ENCODE data around the gene ZBTB16.

ZBTB16 gene

DNA sequence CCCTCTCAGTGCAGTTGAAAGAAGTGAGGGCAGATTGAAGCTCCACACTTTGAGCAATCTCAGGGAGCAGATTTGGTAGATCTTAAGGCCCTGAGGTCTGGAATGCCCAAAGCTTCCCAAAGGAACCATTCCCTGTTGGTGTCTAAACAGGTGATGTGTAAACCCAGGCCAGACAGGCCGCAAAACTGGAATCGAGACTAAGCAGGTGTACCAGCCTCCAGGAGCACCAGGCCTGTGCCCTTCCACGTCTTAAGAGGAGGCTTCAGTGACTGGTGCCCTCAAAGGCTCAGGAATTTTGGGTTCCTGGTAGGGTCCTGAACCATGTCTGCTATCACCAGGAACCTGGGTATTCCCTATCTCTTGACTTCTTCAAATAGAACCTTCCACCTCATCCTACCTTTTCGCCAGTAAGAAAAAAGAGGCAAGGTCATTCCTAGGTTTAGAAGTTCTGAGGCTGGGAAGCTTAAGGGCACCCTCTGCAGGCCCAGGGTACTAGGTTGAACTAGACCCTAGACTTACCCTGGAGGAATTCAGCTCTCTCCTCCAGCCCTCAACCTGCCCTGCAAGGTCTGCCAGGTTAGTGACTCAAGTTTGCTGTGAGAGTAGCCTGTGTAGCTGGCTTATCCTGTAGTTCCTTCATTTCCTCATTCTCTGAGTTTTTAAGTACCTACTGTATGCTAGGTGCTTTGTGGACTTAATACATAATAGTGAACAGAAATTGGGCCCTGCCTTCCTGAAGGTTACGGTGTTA, 136.6 kb downstream of the ZBTB16 start:
- no peak for DNase-seq

- DNase-seq = no peak
Measured at GRCh38 chr11:114196997-114197703, 137.6 kb downstream of the ZBTB16 start.

- no peak for DNase-seq
Measured at GRCh38 chr11:114197799-114198500, 138.4 kb downstream of the ZBTB16 start.

GRCh38 chr11:114199051-114199450, 139.5 kb downstream of the ZBTB16 start:
- DNase-seq = no peak

- DNase-seq = no peak
Measured at GRCh38 chr11:114200351-114201133, 141.0 kb downstream of the ZBTB16 start.

- DNase-seq = no peak
Measured at GRCh38 chr11:114201219-114201618, 141.7 kb downstream of the ZBTB16 start.

- no peak for DNase-seq
Measured at GRCh38 chr11:114202011-114202609, 142.6 kb downstream of the ZBTB16 start.

DNA sequence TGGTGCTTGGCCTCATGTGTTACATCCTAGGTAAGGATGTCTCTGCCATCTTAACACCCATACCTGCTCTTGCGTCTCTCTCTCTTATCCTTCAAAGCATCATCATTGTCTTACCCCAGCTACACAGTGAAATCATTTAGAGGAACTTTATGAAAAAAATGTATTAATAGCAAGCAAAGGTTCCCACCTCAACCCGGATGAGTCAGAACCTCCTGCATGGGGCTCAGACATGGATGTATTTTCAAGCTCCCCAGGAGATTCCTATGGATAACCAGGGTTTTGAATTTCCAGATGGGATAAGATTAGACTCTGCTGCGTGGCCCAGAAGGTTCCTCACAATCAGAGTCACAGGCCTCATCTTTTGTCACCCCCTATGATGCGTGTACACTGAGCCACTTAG, 147.6 kb downstream of the ZBTB16 start:
- DNase-seq = no peak

- DNase-seq = no peak
Measured at GRCh38 chr11:114208377-114208776, 148.9 kb downstream of the ZBTB16 start.

GRCh38 chr11:114209343-114209742, 149.8 kb downstream of the ZBTB16 start:
- no peak for DNase-seq

DNA sequence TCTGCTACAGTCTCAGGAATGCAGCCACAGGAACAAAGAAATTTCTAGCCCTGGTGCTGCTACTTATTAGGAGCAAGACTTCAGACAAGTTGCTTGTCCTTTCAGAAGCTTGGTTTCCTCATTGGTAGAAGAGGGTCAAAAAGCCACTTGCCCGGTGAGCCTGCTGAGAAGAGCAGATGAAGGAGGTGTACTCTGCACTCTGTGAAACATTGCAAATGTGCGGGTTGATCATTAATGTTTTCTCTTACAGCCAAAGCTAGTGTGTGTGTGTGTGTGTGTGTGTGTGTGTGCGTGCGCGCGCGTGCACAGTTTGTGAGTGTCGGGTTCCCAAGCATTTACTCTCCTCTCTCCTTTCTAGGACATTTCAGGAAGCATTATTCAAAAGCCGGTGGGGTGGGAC, 150.4 kb downstream of the ZBTB16 start:
- DNase-seq = no peak

DNA sequence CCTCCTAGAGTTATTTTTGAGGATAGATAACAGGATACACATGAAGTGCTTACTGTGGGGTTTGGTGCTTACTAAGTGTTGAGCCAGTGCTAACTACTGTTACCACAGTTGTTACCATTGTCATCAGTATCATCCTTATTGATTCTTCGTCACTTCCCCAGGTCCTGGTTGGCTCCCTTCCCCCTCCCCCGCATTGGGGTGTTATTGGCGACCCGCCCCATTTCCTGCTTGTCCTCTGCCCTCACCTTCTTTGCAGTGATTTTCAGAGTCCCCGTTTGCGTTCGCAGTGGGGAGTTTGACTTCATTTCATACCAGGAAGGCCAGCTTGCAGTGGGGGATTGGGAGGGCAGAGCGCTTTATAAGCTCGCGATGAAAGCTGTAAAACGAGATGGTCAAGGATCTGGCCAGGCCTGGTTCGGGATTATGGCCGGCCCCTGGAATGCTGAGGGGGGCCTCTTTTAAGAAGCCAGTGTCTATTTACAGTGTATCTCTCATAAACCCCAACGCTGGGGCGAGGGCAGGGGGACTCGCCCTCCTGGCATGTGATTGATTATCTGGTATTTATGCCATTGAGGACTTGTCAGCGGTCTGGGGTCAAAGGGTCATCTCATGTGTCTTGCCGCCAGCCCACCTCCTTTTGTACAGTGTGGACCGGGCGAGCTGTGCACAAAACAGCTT, 152.1 kb downstream of the ZBTB16 start:
- no peak for DNase-seq

GRCh38 chr11:114213622-114214021, 154.1 kb downstream of the ZBTB16 start:
- DNase-seq = no peak

GRCh38 chr11:114215428-114215827, 155.9 kb downstream of the ZBTB16 start:
- no peak for DNase-seq

DNA sequence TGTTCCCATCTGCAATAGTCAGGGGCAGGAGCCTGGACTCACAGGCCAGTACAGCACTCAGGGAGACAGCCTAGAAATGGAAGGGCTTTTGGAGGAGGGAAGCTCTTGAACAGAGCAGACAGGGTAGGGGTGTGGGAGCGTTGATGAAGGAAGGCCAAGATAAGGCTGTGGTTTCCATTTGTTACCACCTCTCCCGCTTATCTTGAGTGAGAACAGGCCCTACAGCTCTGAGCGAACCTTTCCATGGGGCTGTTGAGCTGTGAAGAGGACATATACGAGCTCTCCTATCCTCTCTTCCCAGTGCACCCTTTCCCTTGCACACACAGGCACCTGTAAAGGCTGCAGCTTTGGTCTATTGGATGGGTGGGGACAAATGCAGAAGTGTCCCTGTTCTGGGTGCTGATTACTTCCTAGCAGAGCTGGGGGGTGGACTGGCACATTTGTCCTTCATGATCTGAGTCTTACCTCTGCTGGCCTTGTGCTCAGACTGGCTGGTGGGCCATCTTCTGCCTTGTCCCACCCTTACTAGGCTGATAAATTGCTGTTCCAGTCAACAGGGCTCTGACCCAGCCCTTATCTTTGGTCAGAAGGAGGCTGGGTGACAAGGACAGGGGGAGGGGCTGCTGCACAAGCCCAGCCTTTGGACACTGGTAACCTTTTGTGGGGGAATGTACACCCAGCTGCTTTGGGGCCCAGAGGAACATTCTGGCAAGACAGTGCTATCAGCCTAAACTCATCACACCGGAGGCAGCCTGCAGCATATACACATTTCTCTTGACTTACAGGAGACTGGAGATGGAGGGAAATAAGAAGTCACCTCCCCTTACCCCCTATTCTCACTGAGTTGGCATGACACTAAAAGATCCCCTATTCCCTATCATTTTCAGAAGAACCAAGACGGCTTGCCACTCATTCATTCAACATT, 156.6 kb downstream of the ZBTB16 start:
- no peak for DNase-seq

- no peak for DNase-seq
Measured at GRCh38 chr11:114216796-114217180, 157.3 kb downstream of the ZBTB16 start.

GRCh38 chr11:114218508-114218907, 159.0 kb downstream of the ZBTB16 start:
- no peak for DNase-seq

DNA sequence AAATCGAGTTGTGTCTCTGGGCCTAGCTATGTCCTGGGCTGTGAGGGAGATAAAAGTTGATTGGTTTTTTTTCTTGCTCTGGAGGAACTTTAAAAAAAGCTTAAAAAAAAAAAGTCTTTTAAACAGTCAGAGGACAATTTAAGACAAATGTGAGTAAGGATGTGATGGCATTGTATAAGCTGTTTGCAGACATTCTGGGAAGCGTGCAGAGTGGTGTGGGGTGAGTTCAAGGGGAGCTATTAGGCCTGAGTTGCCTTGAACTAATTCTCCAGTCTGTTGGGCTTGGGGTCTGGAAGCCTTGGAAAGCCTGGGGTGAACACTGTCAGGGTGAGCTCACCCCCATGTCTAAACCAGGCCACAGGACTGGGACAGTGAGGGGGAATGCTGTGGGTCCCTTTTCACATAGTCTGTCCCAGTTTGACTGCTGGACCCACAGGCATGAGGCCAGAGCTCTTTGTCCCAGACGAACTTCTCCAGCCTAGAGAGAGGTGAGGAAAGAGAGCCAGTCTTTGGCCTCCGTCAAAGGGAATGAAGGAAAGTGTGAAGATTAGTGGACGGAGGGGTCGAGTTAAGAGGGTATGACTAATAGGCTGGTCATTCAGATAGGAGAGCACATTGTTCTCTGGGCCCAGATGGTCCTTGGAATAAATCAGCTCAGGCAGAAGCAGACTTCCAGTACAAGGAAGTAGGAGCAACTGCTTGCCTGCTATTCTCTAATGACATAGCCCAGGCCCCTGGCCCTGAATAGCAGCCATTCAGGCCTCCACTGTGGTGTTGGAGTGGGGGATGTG, 160.2 kb downstream of the ZBTB16 start:
- DNase-seq = no peak

DNA sequence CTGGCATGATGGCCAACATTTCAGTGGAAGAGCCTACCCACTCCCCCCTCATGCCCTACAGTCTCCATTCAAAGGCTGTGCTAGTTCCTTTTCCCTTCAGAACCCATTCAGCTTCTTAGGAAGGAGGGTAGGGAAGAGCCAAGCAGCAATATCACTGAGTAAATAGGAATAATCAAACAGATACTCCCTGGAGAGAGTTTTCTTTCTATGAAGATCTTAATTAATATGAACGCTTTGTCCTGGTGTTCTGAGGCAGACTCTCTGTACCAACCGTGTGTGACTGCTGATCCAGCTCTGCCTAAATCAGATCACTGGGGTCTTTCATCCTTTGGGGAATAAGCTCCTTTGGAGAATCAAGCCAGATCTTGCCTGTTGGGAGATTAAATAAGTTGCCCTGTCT, 161.5 kb downstream of the ZBTB16 start:
- DNase-seq = no peak

DNA sequence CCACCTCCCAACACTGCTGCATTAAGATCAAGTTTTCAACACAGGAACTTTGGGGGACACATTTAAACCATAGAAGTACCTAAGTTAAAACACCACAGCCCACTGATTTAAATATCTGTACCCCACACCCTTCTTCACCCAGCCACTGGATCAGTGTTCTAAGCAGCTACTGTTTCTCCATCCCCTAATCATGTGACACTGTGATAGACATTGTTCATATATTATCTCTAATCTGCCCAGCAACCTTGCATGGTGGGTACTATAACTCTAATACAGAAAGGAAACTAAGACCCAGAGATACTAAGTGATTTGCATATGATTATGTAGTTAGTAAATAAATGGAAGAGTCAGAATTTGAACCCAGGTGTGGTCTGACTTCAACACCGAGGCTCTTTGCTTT, 166.2 kb downstream of the ZBTB16 start:
- no peak for DNase-seq

Data from CD4-positive, alpha-beta T cell treated with Interleukin-15 for 1 hour (primary cell).